ENCODE results near the gene SCIN.

DNA sequence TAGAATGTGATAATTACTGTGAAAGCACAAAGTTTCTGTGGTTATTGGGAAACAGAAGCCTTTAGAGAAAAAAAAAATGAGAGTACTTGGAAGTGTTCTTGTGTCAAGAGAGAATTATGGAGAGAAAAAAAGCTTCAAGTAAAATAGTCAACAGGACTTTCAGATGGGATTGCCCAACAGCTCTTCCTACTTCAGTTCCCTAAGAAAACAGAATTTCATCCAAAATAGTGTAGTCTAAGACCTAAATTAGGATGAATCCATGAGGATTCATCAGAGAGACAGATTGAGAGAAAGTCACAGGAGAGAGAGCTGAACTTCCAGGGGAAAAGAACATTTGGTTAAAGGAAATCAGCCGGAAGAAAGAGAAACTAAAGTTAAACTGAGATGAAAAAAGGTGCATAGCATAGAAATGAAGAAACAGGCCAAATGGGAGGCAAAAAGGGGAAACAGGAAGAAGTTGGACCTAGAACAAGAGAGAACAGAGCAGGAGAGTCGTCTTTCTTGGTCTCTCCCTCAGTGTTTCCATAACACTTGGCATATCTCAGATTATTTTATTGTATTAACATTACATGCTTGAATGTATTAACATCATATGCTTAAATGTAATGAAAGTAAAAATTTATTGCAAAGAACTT lies 2.5 kb downstream of the SCIN start:
- TF ChIP-seq GATA2 (IDR thresholded peaks at IDR 0.05; ENCODE audit: low read depth, low read length) (no peak), GATA3 (IDR thresholded peaks at IDR 0.05; ENCODE audit: low read depth, low read length) (no peak)

All from SH-SY5Y (cell line).